ENCODE data around the gene S100A9.

Gene S100A9

DNA sequence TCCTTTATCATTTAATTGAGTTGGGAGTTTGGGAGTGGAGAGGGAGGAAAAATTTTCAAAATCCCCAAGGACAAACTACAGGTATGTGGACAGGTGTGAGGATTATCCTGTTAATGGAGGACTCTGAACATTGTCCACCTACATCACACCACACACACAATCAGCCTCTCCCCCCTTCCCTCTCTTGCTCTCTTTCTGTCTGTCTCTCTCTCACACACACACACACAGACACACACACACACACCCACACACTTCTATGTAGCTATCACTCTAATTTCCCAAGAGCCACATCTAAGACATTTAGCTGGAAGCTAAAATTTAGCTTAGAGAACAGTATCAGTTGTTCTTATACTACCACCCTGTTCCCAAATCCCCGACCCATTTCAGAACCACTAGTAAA lies 31.7 kb downstream of the S100A9 start:
- DNase-seq (ENCODE audit: low read depth in 2 of 2) = no peak

DNA sequence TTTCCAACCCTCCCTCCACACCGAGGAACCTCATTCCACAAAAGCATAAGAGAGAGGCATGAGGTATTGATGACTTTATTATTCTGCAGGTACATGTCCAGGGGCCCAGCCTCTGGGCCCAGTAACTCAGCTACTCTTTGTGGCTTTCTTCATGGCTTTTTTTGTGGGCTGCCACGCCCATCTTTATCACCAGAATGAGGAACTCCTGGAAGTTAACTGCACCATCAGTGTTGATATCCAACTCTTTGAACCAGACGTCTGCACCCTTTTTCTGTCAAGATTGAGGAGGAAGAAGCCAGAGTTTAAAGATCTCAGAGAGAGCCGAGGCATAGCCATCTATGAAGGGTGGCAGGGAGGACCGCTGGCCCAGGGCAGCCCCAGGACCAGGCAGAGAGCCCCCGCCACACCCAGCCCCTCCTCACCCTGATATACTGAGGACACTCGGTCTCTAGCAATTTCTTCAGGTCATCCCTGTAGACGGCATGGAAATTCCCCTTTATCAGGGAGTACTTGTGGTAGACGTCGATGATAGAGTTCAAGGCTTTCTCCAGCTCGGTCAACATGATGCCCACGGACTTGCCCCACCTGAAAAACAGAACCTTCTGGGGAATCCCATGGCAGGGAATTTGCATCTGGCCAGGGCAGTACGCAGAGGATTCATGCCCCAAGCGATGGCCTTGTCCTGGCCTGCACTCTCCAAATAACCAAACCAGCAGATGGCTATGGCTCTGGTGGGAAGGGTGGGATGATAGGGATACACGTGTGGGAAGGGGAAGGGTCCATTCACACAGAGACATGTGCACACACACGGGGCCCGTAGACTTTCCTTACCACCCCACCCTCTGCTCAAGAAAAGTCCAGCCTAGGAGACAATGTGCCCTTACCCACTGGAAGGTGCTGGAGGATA lies 32.6 kb downstream of the S100A9 start:
- no peak for DNase-seq (ENCODE audit: low read depth in 2 of 2)

DNA sequence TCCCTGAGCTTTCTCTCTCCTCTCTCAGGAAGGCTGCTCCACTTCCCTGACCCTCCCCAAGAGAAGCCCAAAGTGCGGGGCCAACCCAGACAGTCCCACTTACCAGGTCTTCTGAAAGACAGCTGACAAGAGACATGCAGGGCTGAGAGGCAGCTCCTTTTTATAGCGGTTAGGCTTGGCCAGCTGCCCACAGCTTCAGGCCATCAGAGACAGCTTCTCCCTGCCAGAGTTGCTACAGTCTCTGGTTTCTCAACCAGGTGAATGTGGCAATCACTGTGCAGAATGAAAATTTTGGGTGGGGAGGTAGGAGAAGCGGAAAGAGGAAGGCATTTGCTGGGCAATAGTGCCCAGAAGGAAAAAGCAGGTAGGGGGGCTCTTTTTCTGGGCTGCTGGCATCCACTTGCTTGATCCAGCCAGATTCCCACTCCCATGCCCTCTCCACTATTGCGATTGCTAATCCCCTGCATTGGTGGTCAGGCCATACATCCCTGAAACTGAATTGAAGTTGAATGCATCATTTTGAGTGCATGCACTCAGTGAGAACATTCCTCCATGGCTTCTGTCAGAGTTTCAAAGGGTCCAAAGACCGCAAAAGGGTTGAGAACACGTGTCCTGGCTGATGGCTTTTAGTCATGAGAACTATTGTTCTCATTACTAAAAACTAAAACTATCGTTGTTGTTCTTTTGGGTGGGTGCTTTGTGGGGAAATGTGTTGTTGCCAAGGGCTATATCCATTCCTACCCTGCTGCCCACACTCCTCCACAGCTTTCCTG lies 33.5 kb downstream of the S100A9 start, which contains the start of gene S100A8:
Gene S100A8, minus strand, starts transcription at position 136 of the 773 bp plus-strand sequence. CDS start 538 bp downstream, outside the sequence.
- no peak for DNase-seq (ENCODE audit: low read depth in 2 of 2)

DNA sequence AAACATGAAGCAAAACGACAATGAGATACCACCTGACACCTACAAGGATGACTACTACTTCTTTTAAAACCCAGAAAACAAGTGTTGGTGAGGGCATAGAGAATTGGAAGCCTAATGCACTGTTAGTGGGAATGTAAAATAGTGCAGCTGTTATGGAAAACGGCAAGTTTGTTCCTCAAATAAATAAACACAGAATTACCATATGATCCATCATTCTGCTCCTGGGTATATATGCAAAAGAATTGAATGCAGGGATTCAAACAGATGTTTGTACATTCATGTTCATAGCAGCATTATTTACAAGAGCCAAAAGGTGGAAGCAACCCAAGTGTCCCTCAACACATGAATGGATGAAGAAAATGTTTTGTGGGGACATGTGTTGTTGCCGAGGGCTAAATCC lies 34.6 kb downstream of the S100A9 start:
- no peak for DNase-seq (ENCODE audit: low read depth in 2 of 2)

DNA sequence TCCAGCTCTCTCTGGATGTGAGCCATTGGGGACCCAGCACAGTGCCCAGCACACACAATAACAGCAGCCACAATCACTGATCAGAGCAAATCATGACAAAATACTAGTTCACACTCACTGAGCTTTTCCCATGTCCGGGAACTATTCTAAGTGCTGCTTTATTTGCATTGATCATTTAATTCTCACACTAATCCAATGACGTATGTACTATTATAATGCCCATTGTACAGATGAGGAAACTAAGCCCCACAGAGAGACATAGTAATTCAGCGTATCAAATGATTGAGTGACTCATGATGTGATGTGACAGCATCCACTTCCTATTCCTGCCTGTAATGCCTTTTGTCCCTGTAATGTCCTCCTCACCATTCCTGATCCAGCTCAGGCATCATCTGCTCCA lies 35.2 kb downstream of the S100A9 start:
- DNase-seq (ENCODE audit: low read depth in 2 of 2) = no peak

DNA sequence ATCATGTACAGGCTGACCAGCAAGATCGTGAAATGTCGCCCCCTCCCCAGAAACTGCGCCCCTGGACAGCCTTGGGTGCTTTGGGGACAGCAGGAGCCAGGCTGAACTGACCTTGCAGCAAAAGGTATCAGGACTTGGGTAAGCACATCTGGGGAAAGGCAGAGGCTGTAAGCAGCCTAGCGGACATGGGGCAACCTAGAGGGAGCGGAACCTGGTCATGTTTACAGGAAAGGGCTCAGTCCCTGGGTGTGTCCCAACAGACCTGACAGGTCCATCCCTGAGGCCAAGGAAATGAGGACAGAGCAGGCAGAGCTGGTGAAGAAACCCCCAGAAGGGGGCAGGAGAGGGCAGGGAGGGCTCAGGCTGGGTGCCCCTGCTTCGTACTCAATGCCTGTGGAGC lies 36.3 kb downstream of the S100A9 start:
- no peak for DNase-seq (ENCODE audit: low read depth in 2 of 2)

DNA sequence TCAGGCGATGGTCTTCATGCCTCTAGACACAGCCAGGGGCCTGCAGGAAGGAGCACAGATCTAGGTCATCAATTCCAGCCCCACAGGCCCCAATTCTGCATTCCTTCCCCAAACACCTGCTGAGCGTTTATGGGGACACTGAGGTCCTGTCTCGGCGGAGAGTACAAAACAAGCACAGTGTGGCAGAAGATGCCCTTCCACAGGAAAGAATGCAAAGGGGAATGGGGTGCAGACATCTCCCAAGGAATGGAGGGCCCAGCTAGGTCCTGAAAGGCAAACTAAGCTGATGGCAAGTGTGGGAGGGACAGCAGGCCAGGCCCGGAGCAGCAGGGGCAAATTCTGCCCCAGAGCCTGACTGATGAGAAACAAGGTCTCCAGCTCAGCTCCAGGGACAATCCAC lies 36.7 kb downstream of the S100A9 start:
- DNase-seq (ENCODE audit: low read depth in 2 of 2) = no peak

DNA sequence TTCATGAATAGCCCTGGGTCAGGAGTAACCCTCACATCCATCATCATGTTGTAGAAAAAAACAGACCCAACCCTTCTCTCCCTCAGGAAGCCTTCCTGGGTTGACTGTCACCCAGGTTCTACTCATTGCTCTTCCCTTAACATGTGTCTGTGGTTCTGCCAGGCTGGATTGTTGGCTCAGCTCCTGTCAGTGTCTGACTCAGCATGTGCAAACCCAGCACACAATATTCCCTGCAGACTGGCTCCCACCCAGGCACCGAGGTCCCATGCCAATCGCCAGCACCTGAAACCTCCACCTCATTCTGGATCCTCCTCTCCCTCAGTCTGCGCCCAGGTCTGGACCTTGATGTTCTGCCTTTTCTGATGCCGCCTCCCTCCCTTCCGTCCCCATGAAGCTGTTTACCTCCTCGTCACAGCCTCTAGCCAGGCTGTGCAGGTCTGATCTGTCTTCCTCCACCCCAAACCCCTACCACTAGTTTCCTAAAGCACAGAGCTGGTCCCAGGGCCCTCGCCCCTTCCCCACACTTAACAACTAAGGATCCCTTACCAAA lies 37.6 kb downstream of the S100A9 start:
- DNase-seq (ENCODE audit: low read depth in 2 of 2) = no peak

DNA sequence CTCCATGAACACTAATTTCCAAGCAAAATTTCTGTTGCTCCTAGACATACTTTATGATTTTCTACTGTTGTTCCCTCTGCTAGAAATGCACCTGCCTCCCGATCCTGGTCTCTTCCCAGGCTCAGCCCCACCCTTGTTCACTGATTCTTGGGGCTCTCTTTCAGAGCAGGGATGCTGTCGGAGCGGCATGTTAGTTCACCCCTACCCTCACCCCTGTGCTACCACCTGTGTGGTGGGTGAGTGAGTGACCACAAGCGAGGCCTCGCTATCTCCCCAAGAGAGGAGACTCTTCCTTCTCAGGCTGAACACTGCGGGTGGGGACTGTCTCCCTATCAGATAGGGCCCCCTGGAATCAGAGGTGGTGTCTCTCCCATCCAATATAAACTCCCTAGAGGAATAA lies 38.1 kb downstream of the S100A9 start:
- no peak for DNase-seq (ENCODE audit: low read depth in 2 of 2)

DNA sequence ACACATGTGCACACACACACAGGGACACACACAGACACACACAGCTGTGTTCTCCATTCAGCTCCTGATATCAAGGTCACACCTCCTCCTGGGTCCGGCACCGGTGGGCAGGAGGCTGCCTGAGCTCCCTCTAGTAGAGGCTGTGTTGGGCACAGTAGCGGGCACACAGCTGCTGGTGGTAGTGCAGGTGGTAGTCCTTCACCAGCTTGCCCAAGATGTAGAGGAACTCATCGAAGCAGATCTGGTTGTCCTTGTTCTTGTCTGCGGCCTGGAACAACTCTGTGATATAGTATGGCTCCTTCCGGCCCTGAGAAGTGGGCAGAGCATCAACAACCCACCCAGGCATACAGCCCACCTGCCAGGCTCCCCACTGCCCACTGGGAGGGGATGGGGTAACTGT lies 38.8 kb downstream of the S100A9 start:
- no peak for DNase-seq (ENCODE audit: low read depth in 2 of 2)

DNA sequence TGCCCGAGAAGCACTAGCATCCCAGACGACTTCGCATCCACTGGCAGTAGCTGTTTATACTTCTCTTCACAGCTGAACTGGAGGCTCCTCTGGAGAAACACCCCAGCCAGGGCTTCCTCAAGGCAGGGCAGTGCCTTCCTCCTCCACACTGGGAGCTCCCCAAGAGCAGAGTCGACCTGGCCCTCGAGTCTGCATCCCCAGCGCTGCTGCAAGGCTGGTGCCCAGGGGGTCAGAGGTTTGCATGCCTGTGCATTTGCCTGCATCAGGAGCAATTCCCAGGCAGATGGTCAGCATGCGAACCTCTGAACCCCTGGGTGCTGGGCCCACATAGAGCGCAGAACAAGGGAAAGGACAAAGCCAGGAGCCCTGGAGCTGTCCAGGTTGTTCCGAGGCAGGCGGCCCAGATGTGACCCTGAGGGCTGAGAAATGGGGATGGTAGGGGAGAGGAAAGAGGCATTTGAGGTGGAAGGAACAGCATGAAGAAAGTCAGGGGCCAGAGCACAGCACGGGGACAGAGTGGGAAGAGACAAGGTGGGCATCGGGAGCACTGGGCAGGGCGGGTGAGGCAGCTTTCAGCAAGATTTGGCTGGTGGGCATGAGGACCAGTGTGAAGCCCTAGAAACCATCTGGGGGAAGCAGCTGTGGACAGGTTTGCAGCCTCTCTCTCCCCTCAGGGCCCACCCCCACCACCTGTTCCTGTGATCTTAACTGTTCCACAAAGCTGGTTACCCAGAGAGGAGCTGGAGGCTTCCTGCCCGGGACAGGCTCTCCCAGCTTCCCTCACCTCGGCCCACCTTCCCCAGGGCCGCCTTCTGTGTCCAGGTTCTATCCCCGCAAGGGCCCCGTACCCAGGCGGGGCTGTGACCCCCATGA lies 39.6 kb downstream of the S100A9 start:
- DNase-seq (ENCODE audit: low read depth in 2 of 2) = no peak

DNA sequence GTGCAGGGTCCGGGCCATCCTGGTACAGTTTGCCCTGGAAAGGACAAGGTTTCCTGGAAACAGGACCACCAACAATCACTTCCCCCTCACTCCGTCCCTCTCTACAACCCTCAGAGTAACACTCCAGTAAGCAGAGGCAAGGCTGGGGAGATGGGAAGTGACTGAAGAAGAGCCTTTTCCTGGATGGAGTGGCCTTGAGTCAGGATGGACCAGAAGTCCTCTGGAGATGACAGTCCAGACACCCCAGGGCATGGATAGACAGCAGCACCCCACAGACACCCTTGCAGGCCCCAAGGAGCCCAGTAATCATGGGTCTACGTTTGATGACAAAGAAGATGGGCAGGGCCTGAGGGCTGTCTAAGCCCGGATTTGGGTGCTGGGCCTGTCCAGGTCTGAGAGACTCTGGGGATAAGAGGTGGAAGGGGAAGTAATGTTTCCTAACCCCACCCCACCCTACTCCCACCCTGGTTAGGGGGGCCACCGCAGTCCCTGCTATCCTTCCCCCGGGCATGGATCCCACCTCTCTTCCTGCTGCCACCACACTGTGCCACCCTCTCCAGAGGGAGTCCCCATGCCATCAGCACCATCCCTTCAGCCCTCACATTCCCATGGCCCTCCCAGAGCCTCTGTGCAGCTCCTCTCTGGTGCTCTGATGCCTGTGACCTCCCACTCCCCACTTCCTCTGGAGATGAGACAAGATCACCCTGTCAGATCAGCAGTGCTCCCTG lies 40.4 kb downstream of the S100A9 start:
- no peak for DNase-seq (ENCODE audit: low read depth in 2 of 2)

DNA sequence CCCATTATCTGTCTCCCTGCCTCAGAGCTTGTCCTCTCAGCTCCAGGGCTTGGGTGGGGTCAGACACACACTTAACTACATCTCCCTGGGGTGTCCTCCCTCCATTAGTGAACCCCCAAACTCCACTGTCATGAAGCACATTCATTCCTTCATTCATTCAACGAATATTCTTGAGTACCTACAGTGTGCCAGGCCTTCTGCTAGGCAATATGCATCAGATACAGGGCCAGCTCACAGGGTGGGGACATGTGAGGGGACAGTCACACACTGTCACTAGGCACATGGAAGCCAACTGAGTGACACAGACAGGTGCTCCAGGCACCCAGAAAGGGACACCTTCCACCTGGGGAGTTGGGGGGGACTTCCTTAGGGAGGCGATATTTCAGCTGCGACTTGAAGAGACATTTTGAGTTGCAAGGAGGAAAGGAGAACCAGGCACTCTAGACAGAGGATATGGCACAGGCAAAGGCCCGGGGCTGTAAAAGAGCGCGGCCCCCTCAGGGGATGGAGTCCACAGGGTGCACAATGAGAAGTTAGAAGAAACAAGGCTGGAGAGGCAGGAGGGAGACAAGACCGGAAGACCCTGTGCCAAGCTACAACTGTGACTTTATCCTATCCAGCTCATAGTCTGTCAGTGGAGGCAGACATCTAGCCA lies 41.9 kb downstream of the S100A9 start:
- DNase-seq (ENCODE audit: low read depth in 2 of 2) = no peak

DNA sequence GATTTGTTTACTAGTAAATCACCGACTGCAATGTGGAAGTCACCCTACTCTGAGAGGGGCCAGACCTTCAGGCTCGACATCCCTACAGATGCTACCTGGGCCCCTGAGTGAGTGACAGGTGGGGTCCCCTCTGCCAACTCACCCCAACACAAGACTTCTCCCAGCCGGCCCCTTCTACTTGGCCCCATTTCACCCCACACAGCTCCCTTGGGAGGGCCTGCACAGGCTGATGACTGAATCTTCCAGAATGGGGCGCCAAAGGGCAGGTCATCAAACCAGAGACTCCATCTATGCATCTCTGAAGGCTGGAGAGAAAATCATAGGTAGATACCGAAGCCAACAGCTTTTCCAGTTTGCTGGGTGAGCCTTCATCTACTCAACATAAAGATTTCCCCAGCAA lies 42.6 kb downstream of the S100A9 start:
- no peak for DNase-seq (ENCODE audit: low read depth in 2 of 2)

DNA sequence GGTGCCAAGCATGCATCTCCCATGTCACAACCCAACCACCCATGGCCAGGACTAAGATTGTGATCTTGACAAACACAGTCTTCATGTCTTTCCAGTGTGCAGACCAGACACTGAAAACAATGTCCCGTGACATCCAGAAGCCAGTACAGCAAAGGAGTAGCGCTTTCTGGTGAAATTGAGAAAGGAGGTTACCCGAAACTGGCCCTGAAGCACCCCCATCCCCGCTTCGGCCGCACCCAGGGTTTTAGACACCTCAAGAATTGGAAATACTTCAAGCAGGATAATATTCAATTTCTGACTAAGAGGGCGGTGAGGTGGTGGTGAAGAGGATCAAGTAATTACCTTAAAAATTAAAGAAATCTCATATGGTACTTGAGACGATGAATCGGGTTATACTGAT lies 43.8 kb downstream of the S100A9 start:
- no peak for DNase-seq (ENCODE audit: low read depth in 2 of 2)

DNA sequence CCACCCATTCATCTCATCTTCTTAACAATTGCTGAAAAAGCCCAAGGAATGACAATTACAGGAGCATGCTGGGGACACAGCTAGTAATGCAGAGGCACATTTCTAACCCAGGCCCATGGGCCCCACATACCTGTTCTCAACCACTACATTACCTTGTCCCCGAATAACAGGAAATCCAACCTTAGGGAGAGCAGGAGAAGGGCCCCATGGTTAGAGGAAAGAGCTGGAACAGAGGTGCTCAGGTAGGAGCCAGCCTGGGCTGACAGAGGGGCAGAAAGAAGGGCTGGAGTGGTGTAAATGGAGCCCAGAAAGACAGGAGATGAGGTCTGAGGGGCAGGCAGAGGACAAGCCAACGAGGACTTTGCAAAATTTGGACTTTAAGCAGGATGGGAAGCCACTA lies 44.6 kb downstream of the S100A9 start:
- no peak for DNase-seq (ENCODE audit: low read depth in 2 of 2)

DNA sequence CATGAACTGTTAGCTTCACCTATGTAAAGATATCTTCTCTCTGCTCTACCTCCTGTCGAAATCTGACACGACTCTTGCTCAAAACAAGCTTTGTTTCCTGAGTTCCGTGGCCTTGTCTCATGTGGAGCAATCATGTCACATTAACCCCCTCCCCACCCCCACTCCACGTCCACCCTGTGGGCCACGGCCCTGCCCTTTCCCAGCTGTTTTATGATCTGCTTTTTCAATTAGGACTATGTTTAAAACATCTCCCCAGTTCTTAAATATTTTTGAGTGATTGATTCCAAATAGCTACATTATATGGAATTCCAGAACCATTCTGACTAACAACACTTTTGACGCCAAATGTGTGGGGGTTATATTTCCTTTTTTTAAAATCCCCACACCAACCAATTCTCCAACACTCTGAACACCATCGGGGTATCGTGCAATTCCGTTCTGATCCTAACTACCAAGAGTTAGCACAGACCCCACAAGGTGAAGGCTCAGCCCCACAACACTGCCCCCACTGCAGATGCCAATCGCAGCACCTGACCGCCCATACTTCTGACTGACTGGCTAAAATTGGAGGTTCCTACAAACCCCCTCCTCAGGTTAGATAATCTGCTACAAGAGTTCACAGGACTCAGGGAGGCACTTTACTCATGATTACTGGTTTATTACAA lies 45.9 kb downstream of the S100A9 start:
- no peak for DNase-seq (ENCODE audit: low read depth in 2 of 2)

DNA sequence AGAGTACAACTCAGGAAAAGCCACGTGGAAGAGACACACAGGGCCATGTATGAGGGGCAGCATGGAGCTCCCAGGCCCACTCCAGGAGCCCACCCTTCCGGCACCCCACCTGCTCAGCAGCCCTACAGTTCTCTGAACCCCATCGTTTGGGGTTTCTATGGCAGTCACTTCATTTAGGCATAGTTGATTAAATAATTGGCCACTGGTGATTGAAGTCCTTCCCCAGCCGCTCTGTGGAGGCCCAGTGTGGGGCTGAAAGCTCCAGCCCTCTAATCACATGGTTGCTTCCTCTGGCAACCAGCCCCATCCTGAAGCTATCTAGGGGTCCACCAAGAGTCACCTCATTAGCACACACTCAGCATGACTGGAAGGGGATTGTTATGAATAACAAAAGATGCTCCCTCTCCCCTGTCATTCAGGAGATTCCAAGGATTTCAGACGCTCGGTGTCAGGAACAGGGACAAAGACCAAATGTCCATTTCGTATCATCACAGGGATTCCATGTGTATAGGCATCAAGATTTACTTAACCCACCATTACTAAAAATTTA lies 46.5 kb downstream of the S100A9 start:
- no peak for DNase-seq (ENCODE audit: low read depth in 2 of 2)

DNA sequence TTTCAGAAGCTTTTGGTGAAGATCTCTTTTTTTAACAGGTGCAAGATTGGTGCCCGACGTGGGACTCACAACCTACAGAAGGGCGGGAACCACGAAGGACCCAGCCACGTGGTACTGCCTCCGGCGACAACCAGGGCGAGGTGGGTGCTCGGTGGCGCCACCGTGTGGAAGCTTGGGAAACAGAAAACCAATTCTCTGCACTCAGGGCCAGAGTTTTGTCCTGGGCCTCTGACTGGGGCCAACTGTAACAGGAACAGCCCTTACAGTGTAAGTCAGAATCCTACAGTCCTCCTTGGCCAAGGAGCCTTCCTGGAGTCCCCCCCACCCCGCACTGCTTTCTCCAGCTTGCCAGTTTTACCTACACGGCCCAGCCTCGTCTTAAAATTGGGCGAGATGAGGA lies 47.1 kb downstream of the S100A9 start:
- no peak for DNase-seq (ENCODE audit: low read depth in 2 of 2)
